Tibial artery (tissue), 4 donors: Measurements from ENCODE around the gene CDK9.

ENCODE experiments used
- DNase-seq, 2 donors: peaks; one replicate each; pipeline ENCODE4 v3.0.0-alpha.2; 2019
- H3K27ac ChIP-seq, 2 donors: fragments of 200-600 bp; sonication (generic) in 1 of 2; 1 replicate in 1 of 2; 2 replicates in 1 of 2; pipeline ENCODE4 v1.5.1; 2018 to 2019; ENCODE audit warnings: mild to moderate bottlenecking in 1 of 2
- H3K27me3 ChIP-seq, 2 donors: fragments of 200-600 bp; sonication (generic) in 1 of 2; one replicate each; pipeline versions ENCODE4 v1.5.1 to v1.6.0; 2016 to 2019
- H3K36me3 ChIP-seq, 3 donors: fragments of 200-600 bp; sonication (generic) in 2 of 3; one replicate each; pipeline ENCODE4 v1.5.1; 2016 to 2019; ENCODE audit warnings: mild to moderate bottlenecking in 2 of 3
- H3K4me1 ChIP-seq, 4 donors: fragments of 200-600 bp; sonication (generic) in 2 of 4; 1 replicate in 3 of 4; 2 replicates in 1 of 4; pipeline ENCODE4 v1.5.1; 2016 to 2019
- H3K4me3 ChIP-seq, 2 donors: fragments of 200-600 bp; sonication (generic) in 1 of 2; 1 replicate in 1 of 2; 2 replicates in 1 of 2; pipeline ENCODE4 v1.5.1; 2018 to 2019; ENCODE audit warnings: mild to moderate bottlenecking in 2 of 2
- H3K9me3 ChIP-seq, 3 donors: fragments of 200-600 bp; sonication (generic) in 1 of 3; one replicate each; pipeline ENCODE4 v1.5.1; 2016 to 2019
- CTCF ChIP-seq, 2 experiments: fragments of 200-600 bp in 1 of 2; fragments of 450-650 bp in 1 of 2; IDR thresholded peaks; one replicate each; pipeline ENCODE4 v1.5.1; 2017 to 2019; ENCODE audit warnings: antibody characterized with exemption in 2 of 2, mild to moderate bottlenecking in 1 of 2, moderate library complexity in 1 of 2
- intact Hi-C: fragments of 100-400 bp; cut with DNase I; formaldehyde crosslinking; loops from one replicate; pipeline ENCODE4 v1.15.0; 2023; ENCODE audit warnings: low total_unique reads

Gene CDK9

GRCh38 chr9:127783111-127784008 lies 2.5 kb upstream of the CDK9 start:
- peak; percentile 43 to 71 for DNase-seq
- intact Hi-C loops = loop anchor here (2.0 kb wide), 1 partner anchor 49 kb away; the partner anchor contains the start of gene TOR2A
- peaks cover 15 to 16% (median 15%) of the 10 kb centered on the region in 3 donors for H3K36me3 ChIP-seq
- no peak overlapping the region for H3K27ac ChIP-seq
- H3K4me1 ChIP-seq = peaks cover 0 to 28% (median 19%) of the 10 kb centered on the region in 4 donors
- no peaks in the 10 kb centered on the region for H3K9me3 ChIP-seq
- H3K27me3 ChIP-seq = no peaks in the 10 kb centered on the region
- H3K4me3 ChIP-seq = no peak overlapping the region
- TF ChIP-seq CTCF (IDR thresholded peaks at IDR 0.05) = no peak

- H3K4me3 ChIP-seq = peak overlapping the region; percentile 72 to 85
- DNase-seq = peak; percentile 81 to 93
- intact Hi-C loops = loop anchor here (2.0 to 5.0 kb wide), 2 partner anchors 50 to 87 kb away; partner anchors contain the start of gene TOR2A
- no peaks in the 10 kb centered on the region for H3K27me3 ChIP-seq
- H3K27ac ChIP-seq = peak overlapping the region; percentile 82 to 91
- peaks cover 0 to 30% (median 20%) of the 10 kb centered on the region in 4 donors for H3K4me1 ChIP-seq
- peaks cover 34 to 36% (median 34%) of the 10 kb centered on the region in 3 donors for H3K36me3 ChIP-seq
- H3K9me3 ChIP-seq = no peaks in the 10 kb centered on the region
- peak; percentile 88 to 96 for TF ChIP-seq CTCF (IDR thresholded peaks at IDR 0.05)
Observed at GRCh38 chr9:127785023-127785932, 556 bp upstream of the CDK9 start.

GRCh38 chr9:127786773-127787104 lies 905 bp downstream of the CDK9 start:
- H3K4me3 ChIP-seq = peak overlapping the region; percentile 72 to 85
- peak; percentile 20 to 26 for TF ChIP-seq CTCF (IDR thresholded peaks at IDR 0.05)
- peaks cover 0 to 30% (median 20%) of the 10 kb centered on the region in 4 donors for H3K4me1 ChIP-seq
- H3K9me3 ChIP-seq = no peaks in the 10 kb centered on the region
- intact Hi-C loops = loop anchor here (2.0 to 5.0 kb wide), 2 partner anchors 86 to 132 kb away; no protein-coding TSS in a partner anchor
- H3K27me3 ChIP-seq = no peaks in the 10 kb centered on the region
- H3K27ac ChIP-seq = peak overlapping the region; percentile 82 to 91
- H3K36me3 ChIP-seq = peaks cover 48 to 50% (median 49%) of the 10 kb centered on the region in 3 donors
- DNase-seq = no peak

GRCh38 chr9:127788337-127789011 lies 2.6 kb downstream of the CDK9 start:
- intact Hi-C loops = loop anchor here (5.0 kb wide), 1 partner anchor 84 kb away; no protein-coding TSS in a partner anchor
- Histone ChIP-seq H3K27ac (no peak overlapping the region), H3K9me3 (no peaks in the 10 kb centered on the region), H3K4me1 (peaks cover 0 to 30% (median 20%) of the 10 kb centered on the region in 4 donors), H3K27me3 (no peaks in the 10 kb centered on the region), H3K36me3 (peaks cover 51 to 61% (median 60%) of the 10 kb centered on the region in 3 donors), H3K4me3 (no peak overlapping the region)
- DNase-seq = no peak
- TF ChIP-seq CTCF (IDR thresholded peaks at IDR 0.05) = no peak

- intact Hi-C loops = loop anchor here (5.0 kb wide), 1 partner anchor 83 kb away; no protein-coding TSS in a partner anchor
- no peak overlapping the region for H3K27ac ChIP-seq
Observed at GRCh38 chr9:127789179-127789578, 3.3 kb downstream of the CDK9 start.

More at GRCh38 chr9:127789179-127789578, 3.3 kb downstream of the CDK9 start:
- no peak for TF ChIP-seq CTCF (IDR thresholded peaks at IDR 0.05)
- H3K36me3 ChIP-seq = peaks cover 51 to 66% (median 60%) of the 10 kb centered on the region in 3 donors
- no peaks in the 10 kb centered on the region for H3K9me3 ChIP-seq
- no peaks in the 10 kb centered on the region for H3K27me3 ChIP-seq
- no peak for DNase-seq
- no peak overlapping the region for H3K4me3 ChIP-seq
- peaks cover 0 to 28% (median 20%) of the 10 kb centered on the region in 4 donors for H3K4me1 ChIP-seq
